ENCODE measurements around the gene P2RY2. TPM values are rescaled to one million over a fixed set of nuclear protein-coding genes. Genes with fewer than 3 reads are reported as not detected.

P2RY2 gene
- total RNA-seq, 1 experiment from 2014 or later = 0.26 TPM

GRCh38 chr11:73270016-73270854 lies 52.2 kb downstream of the P2RY2 start:
- Histone ChIP-seq H4K8ac (replicated peaks; ENCODE audit: insufficient read length, low read depth, low read length) (no peak overlapping the region), H2AK5ac (ENCODE audit: insufficient read length, low read length) (no peak overlapping the region), H3K23me2 (ENCODE audit: insufficient read length, low read depth, low read length, poor library complexity, severe bottlenecking) (no peaks in the 10 kb centered on the region), H3T11ph (ENCODE audit: low read length) (no peak overlapping the region), H3K79me2 (ENCODE audit: insufficient read depth, low read length) (no peaks in the 10 kb centered on the region), H2BK15ac (ENCODE audit: low read depth, low read length) (no peak overlapping the region), H3K27ac (ENCODE audit: insufficient read length, low read depth, low read length) (no peak overlapping the region), H4K91ac (ENCODE audit: insufficient read length, low read depth, low read length) (no peak overlapping the region), H3K4me1 (ENCODE audit: insufficient read depth, low read length) (no peaks in the 10 kb centered on the region), H3K4me2 (ENCODE audit: insufficient read depth, insufficient read length, low read length) (no peak overlapping the region), H2BK5ac (ENCODE audit: insufficient read length, low read length) (no peak overlapping the region), H4K5ac (ENCODE audit: insufficient read length, low read depth, low read length) (no peak overlapping the region), H3K56ac (ENCODE audit: insufficient read length, low read depth, low read length) (no peak overlapping the region), H3K23ac (ENCODE audit: insufficient read length, low read depth, low read length) (no peak overlapping the region), H2BK120ac (ENCODE audit: low read depth, low read length, poor library complexity, severe bottlenecking) (no peak overlapping the region), H3K9ac (ENCODE audit: extremely low read depth, insufficient read length, low read length) (no peak overlapping the region), H3K27me3 (ENCODE audit: insufficient read depth, low read length) (no peaks in the 10 kb centered on the region; the same call in 1 of the 2 replicates), H3K9me3 (ENCODE audit: control insufficient read depth, low read depth, low read length) (no peaks in the 10 kb centered on the region), H4K20me1 (ENCODE audit: control insufficient read depth, insufficient read depth, insufficient read length) (no peaks in the 10 kb centered on the region), H3K18ac (ENCODE audit: insufficient read length, low read depth, low read length) (no peak overlapping the region), H3K4ac (ENCODE audit: low read depth, low read length) (no peak overlapping the region), H2AFZ (ENCODE audit: low read length) (no peak overlapping the region), H2BK12ac (ENCODE audit: insufficient read length, low read depth, low read length) (no peak overlapping the region), H3K79me1 (ENCODE audit: insufficient read depth, low read depth, low read length, poor library complexity, severe bottlenecking) (no peaks in the 10 kb centered on the region), H2BK20ac (ENCODE audit: low read depth, low read length, poor library complexity, severe bottlenecking) (no peak overlapping the region), H3K14ac (ENCODE audit: insufficient read depth, low read length) (no peak overlapping the region)
- WGBS (ENCODE audit: extremely low coverage, insufficient read length, low lambda C conversion rate) = no CpG with 5 or more reads among the region's 7 CpGs
- H3K27ac Mint-ChIP-seq = no peak overlapping the region; a peak in 1 of 7 replicates
- H3K27me3 Mint-ChIP-seq (ENCODE audit: low read depth) = peaks cover 14% of the 10 kb centered on the region
- DNase-seq = peak; percentile 47
- 0 out of 3 replicates have a peak, but pooled peaks have one; percentile 12 for TF ChIP-seq CTCF (conservative IDR thresholded peaks at IDR 0.05)
- H3K4me3 Mint-ChIP-seq = 0 out of 5 replicates have a peak overlapping the region, but pooled peaks of 1 of the 2 experiments have one; percentile 20
- H3K4me1 Mint-ChIP-seq = peaks cover 26 to 45% of the 10 kb centered on the region in 2 experiments
- no peaks in the 10 kb centered on the region for H3K36me3 Mint-ChIP-seq (ENCODE audit: insufficient read depth in 1 of 3, low read depth in 3 of 3)
- no peaks in the 10 kb centered on the region; a peak in 1 of 5 replicates for H3K9me3 Mint-ChIP-seq
